GM04504 (cell line): ENCODE measurements around the gene OSBPL6.

Experiments used
- DNase-seq: peaks from one replicate; pipeline ENCODE4 v3.0.0-alpha.2; 2012; ENCODE audit warnings: low read depth

Gene OSBPL6

DNA sequence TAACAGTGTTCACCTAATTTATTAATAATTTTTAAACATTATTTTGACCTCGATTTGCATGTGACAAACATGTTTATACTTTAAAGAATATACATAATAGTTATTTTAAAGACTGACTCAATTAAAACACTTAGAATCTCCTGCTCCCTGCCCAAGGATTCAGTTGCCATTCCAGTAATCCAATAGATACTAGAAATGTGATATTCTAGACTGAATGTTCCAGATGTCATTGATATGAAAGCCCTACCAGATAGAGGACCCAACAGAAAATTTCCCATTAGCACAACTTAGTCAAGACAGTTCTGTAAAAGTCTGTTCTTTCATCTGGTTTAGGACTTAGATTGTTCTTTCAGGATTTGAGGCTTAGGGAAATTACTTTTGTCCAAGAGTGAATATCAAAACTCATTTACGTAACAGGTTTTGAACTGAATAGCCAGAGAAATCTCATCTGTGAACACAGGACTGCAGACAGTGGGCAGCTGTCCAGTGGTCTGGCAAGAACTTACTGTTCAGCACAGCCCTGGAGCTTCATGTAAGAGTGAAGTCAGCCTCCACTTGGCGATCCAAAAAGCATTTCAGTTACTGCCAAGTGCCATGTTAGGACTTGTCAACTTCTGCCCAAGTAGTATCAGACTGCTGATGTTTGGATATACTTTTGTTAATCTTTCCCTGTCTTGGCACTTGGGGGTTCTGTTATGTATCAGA lies 77.5 kb downstream of the OSBPL6 start:
- DNase-seq, result peak; percentile 56

GRCh38 chr2:178273787-178274360 lies 79.6 kb downstream of the OSBPL6 start:
- DNase-seq, result no peak

DNA sequence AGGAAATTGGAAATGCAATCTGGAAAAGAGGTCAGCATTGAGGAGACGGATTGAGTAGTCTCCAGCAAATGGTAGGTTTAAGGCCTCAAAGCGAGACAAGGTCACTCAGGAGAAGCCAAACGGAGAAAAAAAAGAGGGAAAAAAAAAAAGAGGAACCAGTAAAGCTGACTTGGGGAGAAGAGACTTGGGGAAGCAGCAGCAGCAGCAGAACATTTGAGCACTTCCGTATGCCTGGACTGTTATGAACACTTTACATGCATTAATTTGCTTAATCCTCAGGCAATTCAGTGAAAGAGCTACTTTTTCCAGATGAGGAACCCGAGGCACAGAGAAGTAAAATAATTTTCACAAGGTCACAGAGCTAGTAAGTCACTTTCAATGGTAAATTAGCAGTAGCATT lies 81.3 kb downstream of the OSBPL6 start:
- DNase-seq, result no peak

GRCh38 chr2:178277741-178278197 lies 83.5 kb downstream of the OSBPL6 start:
- DNase-seq, result no peak

DNA sequence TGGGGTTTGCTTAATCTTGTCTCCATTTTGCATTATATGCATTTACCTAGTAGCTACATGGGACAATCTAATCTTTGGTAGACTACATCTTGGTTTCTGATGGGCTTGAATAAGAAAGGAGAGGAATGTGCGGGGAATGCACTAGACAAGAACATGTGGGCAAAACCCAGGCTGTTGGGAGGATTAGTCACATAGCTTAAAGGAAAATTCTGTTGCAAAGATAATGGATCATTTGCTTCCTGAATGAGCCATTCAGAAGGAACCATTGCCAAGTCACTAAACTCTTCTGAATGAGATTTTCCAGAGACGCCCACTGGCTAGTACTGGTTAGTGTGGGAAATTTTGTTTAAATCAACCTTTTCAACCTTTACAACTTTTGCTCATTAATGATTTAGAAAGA lies 84.8 kb downstream of the OSBPL6 start:
- DNase-seq, result peak; percentile 79

GRCh38 chr2:178279636-178280035 lies 85.3 kb downstream of the OSBPL6 start:
- no peak for DNase-seq

DNA sequence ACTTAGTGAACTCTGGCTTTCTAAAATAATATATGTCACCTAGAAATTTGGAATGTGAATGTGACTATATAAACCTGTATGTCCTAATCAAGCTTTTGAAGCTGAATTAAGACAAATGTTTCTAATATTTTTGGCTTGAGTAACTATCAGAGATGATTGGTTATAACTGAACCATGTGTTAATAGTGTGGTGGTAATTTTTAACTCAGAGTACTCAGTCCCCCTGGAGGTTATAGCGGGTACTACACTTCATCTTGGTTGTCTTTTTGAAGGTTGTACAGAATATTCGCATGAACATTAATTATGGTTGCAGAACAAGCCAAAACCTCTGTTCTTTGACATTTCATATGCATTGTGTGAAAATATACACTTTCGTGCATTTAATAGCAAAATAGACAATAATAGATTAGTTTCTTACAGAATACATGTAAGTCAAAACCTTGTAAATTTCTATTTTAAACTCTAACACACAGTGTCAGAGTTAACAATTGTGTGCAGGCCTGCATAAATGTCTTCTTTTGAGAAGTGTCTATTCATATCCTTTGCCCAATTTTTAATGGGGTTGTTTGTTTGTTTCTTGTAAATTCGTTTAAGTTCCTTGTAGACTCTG lies 86.0 kb downstream of the OSBPL6 start:
- DNase-seq, result no peak

DNA sequence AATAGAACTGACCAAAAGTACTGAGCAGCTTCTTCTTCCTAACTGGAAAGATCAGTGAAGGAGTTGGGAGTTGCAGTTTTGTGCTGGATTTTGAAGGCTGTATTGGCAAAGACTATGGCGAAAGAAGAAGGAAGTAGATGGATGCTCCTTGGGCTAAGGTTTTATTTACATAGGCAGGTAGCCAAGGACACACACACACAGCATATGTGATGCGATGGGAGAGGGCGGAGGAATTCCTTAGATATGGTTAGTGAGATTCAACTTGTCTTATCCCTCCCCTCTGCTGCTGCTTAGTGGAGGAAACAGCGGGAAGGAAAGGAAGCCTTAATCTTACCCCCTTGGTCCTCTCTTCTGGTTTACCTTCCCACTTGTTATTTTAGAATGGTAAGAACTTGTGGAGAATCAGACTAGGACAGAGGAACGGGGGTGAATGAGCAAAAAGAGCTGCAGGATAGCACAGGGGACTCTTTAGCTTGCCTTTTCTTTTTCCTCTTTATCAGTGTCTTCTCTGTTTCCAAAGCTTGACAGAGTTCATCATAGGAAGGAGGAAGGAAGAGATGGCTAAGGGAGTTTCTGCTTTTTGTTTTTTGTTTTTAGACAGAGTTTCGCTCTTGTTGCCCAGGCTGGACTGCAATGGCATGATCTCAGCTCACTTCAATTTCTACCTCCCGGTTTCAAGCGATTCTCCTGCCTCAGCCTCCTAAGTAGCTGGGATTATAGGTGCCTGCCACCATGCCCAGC lies 87.9 kb downstream of the OSBPL6 start:
- no peak for DNase-seq

DNA sequence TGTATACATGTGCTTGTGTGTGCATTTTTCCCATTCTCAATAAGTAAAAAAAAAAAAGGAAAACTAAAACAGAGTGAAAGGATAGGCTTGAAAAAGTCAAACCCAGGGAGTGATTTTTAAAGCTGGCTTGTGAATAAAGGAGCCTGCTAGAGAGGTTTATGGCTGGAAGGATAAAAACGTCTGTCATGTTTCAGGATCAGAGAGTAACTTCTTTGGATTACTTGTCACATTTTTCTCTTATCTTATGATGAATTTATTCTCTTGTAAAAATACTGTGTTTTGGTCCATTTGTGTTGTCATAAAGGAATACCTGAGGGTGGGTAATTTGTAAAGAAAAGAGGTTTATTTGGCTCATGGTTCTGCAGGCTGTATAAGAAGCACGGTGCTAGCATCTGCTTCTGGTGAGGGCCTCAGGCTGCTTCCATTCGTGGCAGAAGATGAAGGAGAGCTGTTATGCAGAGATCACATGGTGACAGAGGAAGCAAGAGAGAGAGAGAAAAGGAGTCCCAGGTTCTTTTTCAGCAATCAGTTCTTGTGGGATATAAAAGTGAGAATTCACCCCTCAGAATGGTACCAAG lies 89.1 kb downstream of the OSBPL6 start:
- DNase-seq, result no peak

- DNase-seq, result no peak
Measured at GRCh38 chr2:178284613-178285286, 90.4 kb downstream of the OSBPL6 start.

DNA sequence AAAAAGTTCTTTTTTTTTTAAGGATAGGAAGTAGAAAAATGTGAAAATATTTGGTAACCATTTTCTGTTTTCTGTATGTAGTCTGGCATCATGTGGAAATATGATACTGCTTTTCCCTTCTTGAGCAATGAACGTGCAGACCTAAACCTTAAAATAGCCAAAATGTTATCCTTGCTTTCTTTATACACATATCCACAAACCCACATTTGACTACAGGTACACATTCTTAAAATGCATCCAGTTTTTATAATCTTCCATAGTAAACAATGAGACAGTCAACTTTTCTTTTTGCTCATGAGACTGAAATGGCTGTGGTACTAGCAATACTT lies 90.9 kb downstream of the OSBPL6 start:
- no peak for DNase-seq

GRCh38 chr2:178286636-178287035 lies 92.3 kb downstream of the OSBPL6 start:
- DNase-seq, result no peak

GRCh38 chr2:178287652-178288344 lies 93.5 kb downstream of the OSBPL6 start:
- DNase-seq, result no peak

- DNase-seq, result no peak
Measured at GRCh38 chr2:178291703-178292102, 97.4 kb downstream of the OSBPL6 start.

DNA sequence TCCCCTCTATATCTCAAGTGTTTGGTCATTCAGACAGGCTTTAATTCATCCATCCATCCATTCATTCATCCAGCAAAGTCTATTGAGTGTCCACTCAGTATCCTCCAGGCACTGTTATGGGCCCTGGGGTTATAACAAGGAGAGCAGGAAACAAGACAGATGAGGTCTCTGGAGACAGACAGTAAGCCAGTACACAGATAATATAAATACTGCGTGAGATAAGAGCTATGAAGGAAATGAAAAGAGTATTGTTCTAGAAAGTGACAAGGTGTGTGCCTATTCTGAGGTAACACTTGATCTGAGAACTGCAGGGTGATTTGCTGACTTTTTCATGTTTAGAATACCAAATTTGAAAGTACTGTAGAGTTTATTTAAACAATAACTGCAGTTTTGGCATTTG lies 98.3 kb downstream of the OSBPL6 start:
- DNase-seq, result no peak

DNA sequence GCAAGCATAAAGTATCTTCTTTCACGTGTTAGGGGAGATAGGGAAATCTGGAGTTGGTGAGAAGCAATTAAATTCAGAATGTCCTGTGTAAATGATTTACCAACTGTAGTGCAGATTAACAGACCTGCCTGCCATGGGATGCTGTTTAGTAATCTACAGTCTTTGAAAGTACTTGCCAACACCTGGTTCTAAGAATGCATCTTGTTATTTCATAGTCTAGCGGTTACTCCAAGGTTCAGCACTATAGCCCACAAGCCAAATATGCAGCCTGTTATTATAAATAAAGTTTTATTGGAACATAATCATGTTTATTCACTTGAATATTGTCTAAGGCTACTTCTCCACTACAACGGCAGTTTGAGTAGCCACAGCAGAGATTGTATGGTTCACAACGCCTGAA lies 100.8 kb downstream of the OSBPL6 start:
- no peak for DNase-seq

DNA sequence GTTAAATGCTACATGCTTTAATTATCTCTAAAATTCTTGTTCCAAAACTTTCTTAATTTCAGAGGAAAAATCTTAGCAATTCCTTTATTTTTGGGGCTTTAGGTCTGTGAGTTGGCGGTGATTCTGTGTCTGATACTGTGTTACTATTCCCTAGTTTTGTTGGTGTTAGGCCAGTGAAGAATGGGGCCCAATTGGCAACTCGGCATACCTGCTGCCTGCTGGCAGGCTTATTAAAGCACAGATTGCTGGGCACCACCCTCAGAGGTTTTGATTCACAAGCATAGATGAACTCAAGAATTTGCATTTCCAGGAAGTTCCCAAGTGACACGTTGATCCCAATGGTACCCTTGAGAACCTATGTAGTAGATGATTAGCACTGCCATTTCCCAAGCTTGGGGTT lies 101.6 kb downstream of the OSBPL6 start:
- DNase-seq, result no peak

GRCh38 chr2:178296394-178297090 lies 102.2 kb downstream of the OSBPL6 start:
- DNase-seq, result no peak

GRCh38 chr2:178297091-178297411 lies 102.7 kb downstream of the OSBPL6 start:
- DNase-seq, result no peak

DNA sequence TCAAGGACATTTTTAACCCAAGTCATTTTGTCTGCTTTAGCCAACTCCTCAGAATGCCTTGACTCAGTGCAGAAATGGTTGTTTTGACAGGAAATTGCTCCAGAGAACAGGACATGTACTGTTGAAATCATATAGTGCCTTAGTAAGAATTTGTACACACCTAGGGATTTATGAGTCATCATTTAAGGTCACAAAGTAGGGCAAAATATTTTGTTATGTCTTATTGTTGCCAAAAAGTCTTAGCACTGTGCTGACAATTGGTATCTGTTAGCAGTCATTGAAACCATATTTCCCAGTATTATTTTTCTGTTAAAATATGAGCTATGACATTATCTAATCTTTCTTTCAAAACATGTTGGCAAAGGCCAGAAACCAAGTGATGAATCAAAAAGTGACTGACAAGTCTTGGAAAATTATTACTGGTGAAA lies 104.5 kb downstream of the OSBPL6 start:
- no peak for DNase-seq

DNA sequence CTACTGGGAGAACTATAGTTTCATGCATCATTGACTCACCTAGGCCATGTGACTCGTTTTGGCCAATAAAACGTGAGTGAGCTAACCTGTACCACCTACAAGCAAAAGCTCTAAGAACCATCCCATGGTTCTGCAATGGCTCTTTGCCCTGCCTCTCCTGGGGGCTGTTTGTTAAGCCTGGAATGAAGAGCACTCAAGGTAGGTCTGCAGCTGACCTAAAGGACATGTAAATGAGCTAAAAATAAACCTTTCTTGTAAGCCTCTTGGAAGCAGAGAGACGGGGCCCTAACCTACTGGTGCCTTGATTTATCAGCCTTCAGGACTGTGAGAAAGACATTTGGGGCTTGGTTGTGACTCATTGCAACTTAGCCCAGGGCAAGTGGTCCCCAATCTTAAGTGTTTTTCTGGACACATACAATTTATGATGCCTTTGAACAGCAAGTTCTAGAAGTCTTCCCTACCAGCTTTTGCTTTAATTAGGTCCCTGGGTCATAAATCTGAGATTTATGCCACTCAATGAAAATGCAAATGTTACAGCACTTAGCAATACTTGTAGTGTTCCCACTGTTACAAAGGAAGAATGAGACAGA lies 107.4 kb downstream of the OSBPL6 start:
- DNase-seq, result no peak
